ENCODE data around the gene C11orf98.

- TF ChIP-seq, protein P1, sequence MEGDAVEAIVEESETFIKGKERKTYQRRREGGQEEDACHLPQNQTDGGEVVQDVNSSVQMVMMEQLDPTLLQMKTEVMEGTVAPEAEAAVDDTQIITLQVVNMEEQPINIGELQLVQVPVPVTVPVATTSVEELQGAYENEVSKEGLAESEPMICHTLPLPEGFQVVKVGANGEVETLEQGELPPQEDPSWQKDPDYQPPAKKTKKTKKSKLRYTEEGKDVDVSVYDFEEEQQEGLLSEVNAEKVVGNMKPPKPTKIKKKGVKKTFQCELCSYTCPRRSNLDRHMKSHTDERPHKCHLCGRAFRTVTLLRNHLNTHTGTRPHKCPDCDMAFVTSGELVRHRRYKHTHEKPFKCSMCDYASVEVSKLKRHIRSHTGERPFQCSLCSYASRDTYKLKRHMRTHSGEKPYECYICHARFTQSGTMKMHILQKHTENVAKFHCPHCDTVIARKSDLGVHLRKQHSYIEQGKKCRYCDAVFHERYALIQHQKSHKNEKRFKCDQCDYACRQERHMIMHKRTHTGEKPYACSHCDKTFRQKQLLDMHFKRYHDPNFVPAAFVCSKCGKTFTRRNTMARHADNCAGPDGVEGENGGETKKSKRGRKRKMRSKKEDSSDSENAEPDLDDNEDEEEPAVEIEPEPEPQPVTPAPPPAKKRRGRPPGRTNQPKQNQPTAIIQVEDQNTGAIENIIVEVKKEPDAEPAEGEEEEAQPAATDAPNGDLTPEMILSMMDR (IDR thresholded peaks at IDR 0.05), result no peak
- TF ChIP-seq EZH2 (IDR thresholded peaks at IDR 0.05; ENCODE audit: borderline replicate concordance, insufficient read depth, low read depth, low read length, poor library complexity, severe bottlenecking), result no peak
Observed at GRCh38 chr11:62667460-62667859, 2.5 kb upstream of the C11orf98 start.
